HCT116 (cell line): ENCODE measurements around the gene MMRN1. TPM values are rescaled to one million over a fixed set of nuclear protein-coding genes. Genes with fewer than 3 reads are reported as not detected.
A peak's percentile ranks its signal among the peaks of the same experiment; 100 is the strongest.

Experiments used
- ATAC-seq: fragments of 200-7000 bp; cut with Tn5 transposase; 2 replicates; pipeline ENCODE4 v1.9.1; 2020; ENCODE audit warnings: mild to moderate bottlenecking, moderate library complexity
- BruUV-seq: library from RNA; stranded (reverse); fragments of 400-500 nt; replicated peaks from 2 replicates; lab custom pipeline; 2021; lab: Mats Ljungman, UMichigan
- CTCF ChIA-PET: fragments of 300-600 bp; sonication (Branson Sonifier 250); formaldehyde crosslinking; loops from one replicate; lab custom pipeline; 2021; ENCODE audit warnings: antibody characterized with exemption; lab: Charles Lee
- POLR2A ChIA-PET: fragments of 300-600, 350-600 bp; sonication (Branson Sonifier 250); formaldehyde crosslinking; loops from one replicate; lab custom pipeline; 2021; ENCODE audit warnings: antibody characterized with exemption; lab: Charles Lee
- RAD21 ChIA-PET, 2 experiments: fragments of 300-600 bp; sonication (Branson Sonifier 250); formaldehyde crosslinking; loops; one replicate each; lab custom pipeline; 2023; ENCODE audit warnings: low total read pairs in 2 of 2; ENCODE audit not compliant: uncharacterized antibody in 2 of 2, unreplicated experiment in 2 of 2, low non-redundant PET in 1 of 2; lab: Charles Lee
- DNase-seq: peaks from one replicate; pipeline ENCODE4 v3.0.0-alpha.2; 2010; ENCODE audit warnings: low read depth, low spot score
- H2AFZ ChIP-seq: fragments of 200-600 bp; shearing (Covaris generic), sonication (generic); 2 replicates; pipeline ENCODE4 v1.6.1; 2017; ENCODE audit warnings: low read depth, mixed run types, mixed read lengths, antibody characterized with exemption, low read length; ENCODE audit not compliant: poor library complexity, severe bottlenecking
- H3K27ac ChIP-seq: 2 replicates; pipeline ENCODE4 v1.5.1; 2012; ENCODE audit warnings: low read depth, low read length
- H3K27me3 ChIP-seq: fragments of 200-600 bp; sonication (generic); 2 replicates; pipeline ENCODE4 v1.6.1; 2016; ENCODE audit warnings: mixed run types, low read length, mixed read lengths; ENCODE audit not compliant: insufficient read depth
- H3K36me3 ChIP-seq, 2 experiments: fragments of 200-500 bp in 1 of 2; fragments of 200-600 bp in 1 of 2; sonication (Bioruptor generic) in 1 of 2; sonication (generic) in 1 of 2; 2 replicates each; pipeline versions ENCODE4 v1.5.1 to v1.6.1; 2014 to 2016; ENCODE audit warnings: low read length in 2 of 2, inconsistent platforms in 1 of 2, mixed read lengths in 1 of 2, mixed run types in 1 of 2; ENCODE audit not compliant: insufficient read depth in 2 of 2, control insufficient read depth in 1 of 2
- H3K4me1 ChIP-seq, 2 experiments: fragments of 200-600 bp in 1 of 2; sonication (generic) in 1 of 2; 2 replicates each; pipeline versions ENCODE4 v1.5.1 to v1.6.1; 2012 to 2017; ENCODE audit warnings: low read length in 2 of 2, inconsistent platforms in 1 of 2, mild to moderate bottlenecking in 1 of 2, mixed read lengths in 1 of 2, mixed run types in 1 of 2, moderate library complexity in 1 of 2; ENCODE audit not compliant: insufficient read depth in 2 of 2, control insufficient read depth in 1 of 2
- H3K4me2 ChIP-seq: fragments of 200-600 bp; sonication (generic); 2 replicates; pipeline ENCODE4 v1.6.1; 2017; ENCODE audit warnings: mixed run types, low read length, mixed read lengths
- H3K4me3 ChIP-seq, 2 experiments: fragments of 200-600 bp in 1 of 2; sonication (generic) in 1 of 2; replicated peaks in 1 of 2; 2 replicates each; pipeline ENCODE4 v1.5.1; 2011 to 2016; ENCODE audit warnings: low read length in 2 of 2, control low read depth in 1 of 2, low read depth in 1 of 2, mild to moderate bottlenecking in 1 of 2, mixed read lengths in 1 of 2, mixed run types in 1 of 2
- H3K79me2 ChIP-seq: fragments of 200-600 bp; sonication (generic); 2 replicates; pipeline ENCODE4 v1.6.1; 2017; ENCODE audit warnings: mild to moderate bottlenecking, mixed run types, low read length, moderate library complexity, mixed read lengths; ENCODE audit not compliant: insufficient read depth
- H3K9ac ChIP-seq: fragments of 200-600 bp; sonication (generic); 2 replicates; pipeline ENCODE4 v1.6.1; 2016; ENCODE audit warnings: low read length, mixed read lengths
- H3K9me2 ChIP-seq: fragments of 200-600 bp; sonication (generic), shearing (Covaris generic); 2 replicates; pipeline ENCODE4 v1.6.1; 2017; ENCODE audit warnings: mixed run types, mild to moderate bottlenecking, moderate library complexity; ENCODE audit not compliant: insufficient read depth
- H3K9me3 ChIP-seq, 2 experiments: fragments of 200-500 bp in 1 of 2; fragments of 200-600 bp in 1 of 2; sonication (Bioruptor generic) in 1 of 2; sonication (generic) in 1 of 2; 2 replicates each; pipeline ENCODE4 v1.6.1; 2014 to 2017; ENCODE audit warnings: low read length in 2 of 2, mixed read lengths in 2 of 2, inconsistent platforms in 1 of 2, low read depth in 1 of 2, mild to moderate bottlenecking in 1 of 2, mixed run types in 1 of 2, moderate library complexity in 1 of 2; ENCODE audit not compliant: control insufficient read depth in 1 of 2, insufficient read depth in 1 of 2
- H4K20me1 ChIP-seq: fragments of 200-600 bp; sonication (generic), shearing (Covaris generic); 2 replicates; pipeline ENCODE4 v1.6.1; 2017; ENCODE audit warnings: mixed run types, mild to moderate bottlenecking, moderate library complexity; ENCODE audit not compliant: insufficient read depth
- EGR1 ChIP-seq: IDR thresholded peaks from 2 replicates; pipeline ENCODE4 v1.6.1; 2012; ENCODE audit warnings: low read depth
- RAD21 ChIP-seq: IDR thresholded peaks from 2 replicates; pipeline ENCODE4 v1.6.1; 2012; ENCODE audit warnings: low read depth, mild to moderate bottlenecking
- SRF ChIP-seq: IDR thresholded peaks from 2 replicates; pipeline ENCODE4 v1.6.1; 2012; ENCODE audit warnings: low read depth
- ZFX ChIP-seq: fragments of 450-650 bp; IDR thresholded peaks from 2 replicates; pipeline ENCODE4 v1.6.1; 2017
- intact Hi-C: fragments of 100-400 bp; cut with micrococcal nuclease; formaldehyde crosslinking; loops from 2 replicates; pipeline ENCODE4 v1.10.0; 2022
- total RNA-seq: library from RNA; stranded (reverse); gene quantifications from one replicate; pipeline ENCODE4 v1.2.1, GENCODE V29; 2021; ENCODE audit not compliant: unreplicated experiment
- TF ChIP-seq, protein P1 (sequence below), 3 experiments: fragments of 200-600 bp in 1 of 3; sonication (generic) in 1 of 3; IDR thresholded peaks in 2 of 3; conservative IDR thresholded peaks in 1 of 3; 2 replicates each; pipeline ENCODE4 v1.5.1; 2012 to 2017; ENCODE audit warnings: low read depth in 2 of 3, low read length in 2 of 3, antibody characterized with exemption in 1 of 3, borderline replicate concordance in 1 of 3, control low read depth in 1 of 3, mild to moderate bottlenecking in 1 of 3, mixed read lengths in 1 of 3, mixed run types in 1 of 3, moderate library complexity in 1 of 3; ENCODE audit not compliant: insufficient read depth in 1 of 3

Gene MMRN1
- total RNA-seq, 1 experiment from 2014 or later, result 0.12 TPM

DNA sequence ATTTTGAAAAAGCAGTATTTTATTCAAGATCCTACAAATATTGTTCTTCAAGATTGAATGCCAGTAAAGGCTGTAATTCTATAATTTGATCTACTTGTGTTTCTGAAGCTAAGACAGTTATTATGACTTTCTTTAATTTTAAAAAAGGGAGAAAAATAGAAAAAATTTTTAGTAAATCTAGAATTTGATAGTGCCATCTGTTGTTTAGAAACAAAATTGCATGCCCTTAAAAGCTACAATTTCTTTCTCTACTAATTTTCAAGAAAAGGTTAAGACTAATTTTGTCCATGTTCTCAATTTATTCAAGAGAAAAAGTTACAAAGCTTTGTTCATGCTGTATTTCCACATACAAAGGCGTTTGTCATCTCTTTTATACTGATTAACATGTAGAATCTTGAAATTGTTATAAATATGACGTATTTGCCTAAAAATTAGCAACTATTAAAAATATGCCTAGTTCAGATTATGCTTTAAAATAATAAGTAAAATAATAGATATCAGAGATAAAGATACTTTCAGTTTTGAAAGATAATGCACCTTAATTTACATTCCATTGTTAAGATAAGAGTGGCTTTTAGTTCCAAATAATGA lies 25.6 kb upstream of the MMRN1 start:
- RAD21 ChIA-PET, result interaction anchor here in 1 of 2 experiments (0.7 kb wide), 1 partner anchor 228 kb away, joined by 3 read pairs; no protein-coding TSS in a partner anchor
- DNase-seq, result no peak
- H3K9me2 ChIP-seq, result no peaks in the 10 kb centered on the region
- no peaks in the 10 kb centered on the region for H3K4me1 ChIP-seq
- H2AFZ ChIP-seq, result no peak overlapping the region
- H3K27me3 ChIP-seq, result no peaks in the 10 kb centered on the region
- no TSS peak for BruUV-seq
- POLR2A ChIA-PET, result no interaction called here
- ATAC-seq, result no peak
- no peaks in the 10 kb centered on the region for H3K79me2 ChIP-seq
- intact Hi-C loops, result loop anchor here (5.0 kb wide), 1 partner anchor 642 kb away; no protein-coding TSS in a partner anchor
- no peaks in the 10 kb centered on the region for H3K36me3 ChIP-seq
- no peak overlapping the region for H3K9ac ChIP-seq
- TF ChIP-seq RAD21 (peak; percentile 41; the same call in 1 of the 2 replicates), SRF (no peak), ZFX (no peak)
- TF ChIP-seq, protein P1, sequence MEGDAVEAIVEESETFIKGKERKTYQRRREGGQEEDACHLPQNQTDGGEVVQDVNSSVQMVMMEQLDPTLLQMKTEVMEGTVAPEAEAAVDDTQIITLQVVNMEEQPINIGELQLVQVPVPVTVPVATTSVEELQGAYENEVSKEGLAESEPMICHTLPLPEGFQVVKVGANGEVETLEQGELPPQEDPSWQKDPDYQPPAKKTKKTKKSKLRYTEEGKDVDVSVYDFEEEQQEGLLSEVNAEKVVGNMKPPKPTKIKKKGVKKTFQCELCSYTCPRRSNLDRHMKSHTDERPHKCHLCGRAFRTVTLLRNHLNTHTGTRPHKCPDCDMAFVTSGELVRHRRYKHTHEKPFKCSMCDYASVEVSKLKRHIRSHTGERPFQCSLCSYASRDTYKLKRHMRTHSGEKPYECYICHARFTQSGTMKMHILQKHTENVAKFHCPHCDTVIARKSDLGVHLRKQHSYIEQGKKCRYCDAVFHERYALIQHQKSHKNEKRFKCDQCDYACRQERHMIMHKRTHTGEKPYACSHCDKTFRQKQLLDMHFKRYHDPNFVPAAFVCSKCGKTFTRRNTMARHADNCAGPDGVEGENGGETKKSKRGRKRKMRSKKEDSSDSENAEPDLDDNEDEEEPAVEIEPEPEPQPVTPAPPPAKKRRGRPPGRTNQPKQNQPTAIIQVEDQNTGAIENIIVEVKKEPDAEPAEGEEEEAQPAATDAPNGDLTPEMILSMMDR (IDR thresholded peaks at IDR 0.05 in 2 of 3, conservative IDR thresholded peaks at IDR 0.05 in 1 of 3; ENCODE audit: borderline replicate concordance in 1 of 3, insufficient read depth in 1 of 3, low read depth in 2 of 3, low read length in 2 of 3), result peak; percentile 34 to 50 (median 37); a peak in 5 of 6 replicates
- no peak overlapping the region for H3K4me2 ChIP-seq
- H3K27ac ChIP-seq, result no peak overlapping the region
- H3K4me3 ChIP-seq, result no peak overlapping the region
- no peaks in the 10 kb centered on the region for H3K9me3 ChIP-seq
- CTCF ChIA-PET, result interaction anchor here (0.7 to 1.8 kb wide), 16 partner anchors 9 to 643 kb away, joined by 3 to 11 read pairs (median 4); no protein-coding TSS in a partner anchor
- H4K20me1 ChIP-seq, result no peaks in the 10 kb centered on the region

DNA sequence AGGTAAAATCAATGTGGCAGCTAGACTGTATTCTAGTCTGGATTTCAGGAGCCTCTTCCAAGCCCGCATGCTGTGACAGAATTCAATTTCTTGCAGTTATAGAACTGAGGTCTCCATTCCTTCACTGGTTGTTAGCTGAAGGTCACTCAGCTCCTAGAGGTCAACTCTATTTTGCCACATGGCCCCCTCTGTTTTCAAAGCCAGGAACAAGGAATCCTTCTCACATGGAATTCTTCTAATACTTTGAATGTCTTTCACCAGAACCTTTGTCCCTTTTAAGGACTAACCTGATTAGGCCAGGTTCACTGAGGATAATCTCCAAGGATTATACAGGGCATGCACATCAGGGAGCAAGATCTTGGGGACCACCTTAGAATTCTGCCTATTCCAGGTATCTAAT lies 23.4 kb upstream of the MMRN1 start:
- no peaks in the 10 kb centered on the region for H4K20me1 ChIP-seq
- H3K4me3 ChIP-seq, result no peak overlapping the region
- H3K9me2 ChIP-seq, result no peaks in the 10 kb centered on the region
- no peaks in the 10 kb centered on the region for H3K36me3 ChIP-seq
- H3K9ac ChIP-seq, result no peak overlapping the region
- ChIA-PET POLR2A (no interaction called here), RAD21 (no interaction called here), CTCF (interaction anchor here (1.0 kb wide), 1 partner anchor 230 kb away, joined by 3 read pairs; no protein-coding TSS in a partner anchor)
- H3K27ac ChIP-seq, result no peak overlapping the region
- ATAC-seq, result no peak
- intact Hi-C loops, result no loop called here
- H2AFZ ChIP-seq, result no peak overlapping the region
- no peak for DNase-seq
- no peaks in the 10 kb centered on the region for H3K9me3 ChIP-seq
- no peaks in the 10 kb centered on the region for H3K27me3 ChIP-seq
- H3K4me1 ChIP-seq, result no peaks in the 10 kb centered on the region
- no TSS peak for BruUV-seq
- no peak for TF ChIP-seq EGR1
- no peak overlapping the region for H3K4me2 ChIP-seq
- H3K79me2 ChIP-seq, result no peaks in the 10 kb centered on the region
